HUES6 (cell line): ENCODE results near the gene ZFAND2A.
"Not testable (repeated sequence)": the region's sequence is repeated elsewhere in the genome, so short reads cannot be mapped to it uniquely, and the experiment has no call there.

Experiments
- H3K27ac ChIP-seq: 2 replicates; pipeline ENCODE4 v1.7.0; 2013; ENCODE audit warnings: low read depth, mild to moderate bottlenecking, low read length, inconsistent platforms
- H3K27me3 ChIP-seq: 2 replicates; pipeline ENCODE4 v1.6.1; 2013; ENCODE audit warnings: low read length; ENCODE audit not compliant: control insufficient read depth, insufficient read depth
- H3K36me3 ChIP-seq: 2 replicates; pipeline ENCODE4 v1.6.1; 2013; ENCODE audit warnings: low read length; ENCODE audit not compliant: control insufficient read depth, insufficient read depth
- H3K4me1 ChIP-seq: 2 replicates; pipeline ENCODE4 v1.6.1; 2013; ENCODE audit warnings: low read length; ENCODE audit not compliant: control insufficient read depth, insufficient read depth
- H3K4me3 ChIP-seq: 2 replicates; pipeline ENCODE4 v1.5.1; 2013; ENCODE audit warnings: low read depth, low read length
- H3K9ac ChIP-seq: one replicate; pipeline ENCODE4 v1.6.1; 2013; ENCODE audit warnings: mild to moderate bottlenecking, low read length
- H3K9me3 ChIP-seq: 2 replicates; pipeline ENCODE4 v1.6.1; 2013; ENCODE audit warnings: low read depth, low read length; ENCODE audit not compliant: control insufficient read depth, insufficient read depth

The ZFAND2A gene

GRCh38 chr7:1174881-1175596 lies 15.0 kb upstream of the ZFAND2A start:
- H3K9ac ChIP-seq = no peak overlapping the region
- no peak overlapping the region for H3K27ac ChIP-seq
- H3K4me3 ChIP-seq = no peak overlapping the region
- H3K9me3 ChIP-seq = 0 out of 2 replicates have a peak, but pooled peaks cover 2% of the 10 kb centered on the region
- peaks cover 4% of the 10 kb centered on the region for H3K4me1 ChIP-seq
- no peaks in the 10 kb centered on the region for H3K27me3 ChIP-seq
- H3K36me3 ChIP-seq = no peaks in the 10 kb centered on the region

DNA sequence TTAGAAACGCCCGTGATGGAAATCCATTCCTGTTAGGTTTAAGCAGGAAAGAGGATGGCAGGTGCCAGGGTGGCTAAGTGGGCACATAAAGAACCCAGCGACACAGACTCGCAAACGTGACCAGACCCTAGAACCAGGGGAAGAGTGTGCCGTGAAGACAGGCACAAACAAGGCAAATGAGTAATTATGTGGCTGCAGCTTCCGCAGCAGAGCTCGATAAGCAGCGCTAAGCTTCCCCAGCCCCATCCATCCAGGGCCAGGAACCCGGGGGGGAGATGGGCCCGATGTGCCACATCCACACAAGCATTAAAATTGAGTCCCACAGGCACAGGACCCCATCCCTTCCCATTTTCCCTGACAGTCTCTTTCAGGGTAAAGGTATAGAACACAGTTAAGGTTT lies 14.0 kb upstream of the ZFAND2A start:
- no peak overlapping the region for H3K4me3 ChIP-seq
- 0 out of 2 replicates have a peak, but pooled peaks cover 2% of the 10 kb centered on the region for H3K9me3 ChIP-seq
- no peak overlapping the region for H3K9ac ChIP-seq
- H3K27me3 ChIP-seq = no peaks in the 10 kb centered on the region
- H3K27ac ChIP-seq = no peak overlapping the region
- H3K4me1 ChIP-seq = peaks cover 4% of the 10 kb centered on the region
- H3K36me3 ChIP-seq = no peaks in the 10 kb centered on the region

DNA sequence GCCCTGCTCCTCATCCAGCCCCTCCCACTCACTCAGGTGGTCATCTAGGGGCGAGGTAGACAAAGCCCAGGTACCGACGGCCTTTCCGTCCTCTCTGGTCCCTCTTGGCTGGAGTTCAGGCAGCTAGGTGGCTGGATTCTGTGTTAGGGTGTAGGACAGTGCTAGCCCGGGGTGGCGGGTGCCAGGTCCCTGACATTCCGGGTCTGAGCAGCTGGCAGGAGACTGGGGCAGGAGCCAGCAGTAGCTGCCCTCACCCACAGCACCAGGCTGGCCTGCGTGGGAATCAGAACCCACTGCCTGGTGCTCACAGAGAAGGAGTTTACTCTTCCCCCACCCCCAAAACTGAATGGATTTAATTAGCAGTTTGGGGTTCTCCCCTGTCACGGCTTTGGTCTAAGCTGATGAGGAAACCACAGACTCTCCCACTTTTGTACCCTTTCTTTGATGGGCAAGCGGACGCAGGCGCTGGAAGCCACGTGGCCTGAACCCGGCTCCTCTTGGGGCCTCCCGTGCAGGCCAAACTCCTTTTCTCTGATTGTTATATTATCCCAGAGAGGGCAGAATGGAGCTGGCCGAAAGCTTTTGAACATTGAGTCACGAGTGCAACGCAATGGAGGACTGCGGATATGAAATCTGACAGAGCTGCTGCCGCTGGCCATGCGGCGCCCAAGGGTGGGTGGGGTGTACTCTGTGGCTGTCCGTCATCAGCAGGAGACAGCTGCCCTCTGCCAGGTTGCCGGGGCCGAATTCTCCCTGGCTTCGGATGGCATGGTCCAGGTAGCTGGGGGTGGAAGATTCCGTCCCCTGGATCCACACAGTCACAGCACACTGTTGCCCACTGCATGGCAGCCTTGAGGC lies 12.9 kb upstream of the ZFAND2A start:
- Histone ChIP-seq H3K4me1 (peaks cover 4% of the 10 kb centered on the region), H3K27me3 (no peaks in the 10 kb centered on the region), H3K9ac (no peak overlapping the region), H3K4me3 (no peak overlapping the region), H3K36me3 (no peaks in the 10 kb centered on the region), H3K27ac (no peak overlapping the region), H3K9me3 (0 out of 2 replicates have a peak, but pooled peaks cover 2% of the 10 kb centered on the region)

GRCh38 chr7:1171516-1171915 lies 11.5 kb upstream of the ZFAND2A start:
- not testable (repeated sequence) for H3K9me3 ChIP-seq, H3K4me1 ChIP-seq, H3K36me3 ChIP-seq, H3K27me3 ChIP-seq, H3K27ac ChIP-seq, H3K4me3 ChIP-seq, H3K9ac ChIP-seq

- Histone ChIP-seq H3K36me3 (no peaks in the 10 kb centered on the region), H3K4me1 (peaks cover 3% of the 10 kb centered on the region; the same call in 1 of the 2 replicates), H3K4me3 (no peak overlapping the region), H3K9me3 (no peaks in the 10 kb centered on the region), H3K27ac (no peak overlapping the region), H3K27me3 (no peaks in the 10 kb centered on the region), H3K9ac (no peak overlapping the region)
Measured at GRCh38 chr7:1170741-1171501, 10.9 kb upstream of the ZFAND2A start.

DNA sequence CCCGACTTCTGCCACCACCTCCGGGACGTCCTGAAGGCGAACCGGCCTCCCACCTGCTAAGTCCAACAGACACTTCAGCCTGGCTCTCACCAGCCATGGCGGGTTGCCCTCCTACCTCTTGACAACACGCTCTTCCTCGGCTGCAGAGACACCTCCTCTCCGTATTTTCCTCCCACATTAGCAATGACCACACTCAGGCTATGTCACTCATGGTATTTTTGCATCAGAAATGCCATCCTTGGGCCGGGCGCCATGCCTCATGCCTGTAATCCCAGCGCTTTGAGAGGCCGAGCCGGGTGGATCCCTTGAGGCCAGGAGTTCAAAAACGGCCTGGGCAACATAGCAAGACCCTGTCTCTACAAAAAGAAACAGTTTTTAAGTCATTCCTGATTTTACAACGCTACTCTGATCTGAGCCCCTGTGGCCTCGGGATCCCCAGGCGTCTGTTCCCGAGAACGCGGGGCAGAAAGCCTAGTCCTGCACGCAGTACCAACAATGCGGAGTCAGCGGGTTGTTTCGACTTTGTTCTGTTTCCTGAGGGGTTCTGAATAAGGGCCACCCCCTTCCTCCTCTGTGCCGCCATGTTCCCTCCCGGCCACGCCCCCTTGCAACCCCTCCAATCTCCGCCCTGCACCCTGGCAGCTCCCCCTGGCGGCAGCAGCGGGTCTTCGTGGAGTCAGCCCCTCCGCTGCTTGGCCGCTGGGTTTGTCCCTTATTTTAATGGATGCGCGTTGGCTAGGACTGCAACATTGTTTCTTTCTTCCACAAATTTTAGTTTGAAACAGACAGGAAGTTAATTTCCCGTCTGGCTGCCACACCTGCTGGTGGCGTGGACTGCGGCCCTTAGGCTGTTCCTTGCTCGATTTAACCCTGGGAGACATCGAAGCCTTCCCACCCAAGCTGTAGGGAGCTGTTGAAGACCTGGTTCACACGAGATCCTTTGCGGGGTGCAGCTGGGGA lies 9.7 kb upstream of the ZFAND2A start:
- Histone ChIP-seq H3K27me3 (no peaks in the 10 kb centered on the region), H3K27ac (no peak overlapping the region), H3K4me1 (no peaks in the 10 kb centered on the region), H3K36me3 (peaks cover 3% of the 10 kb centered on the region; the same call in 1 of the 2 replicates), H3K4me3 (peak overlapping the region; percentile 2; the same call in 1 of the 2 replicates), H3K9me3 (no peaks in the 10 kb centered on the region), H3K9ac (no peak overlapping the region)

DNA sequence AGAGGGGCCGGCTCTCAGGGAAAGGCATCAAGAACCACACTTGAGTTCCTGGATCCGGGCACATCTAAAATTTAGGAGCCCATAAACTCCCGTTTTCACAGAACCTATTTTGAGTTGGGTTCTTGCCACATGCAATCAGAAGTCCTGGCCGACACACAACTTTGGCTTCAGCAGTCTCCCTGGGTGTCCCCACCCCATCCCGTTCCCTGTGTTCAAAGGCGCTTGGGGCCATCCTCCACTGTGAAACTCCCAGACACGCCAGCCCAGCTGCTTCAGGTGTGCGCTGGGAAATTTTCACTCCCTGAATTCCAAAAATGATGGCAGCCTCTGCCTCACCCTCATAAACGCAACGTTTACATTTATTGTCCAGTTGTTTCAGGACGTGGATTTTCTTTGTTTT lies 8.4 kb upstream of the ZFAND2A start:
- no peak overlapping the region for H3K4me3 ChIP-seq
- H3K27ac ChIP-seq = no peak overlapping the region
- H3K9me3 ChIP-seq = no peaks in the 10 kb centered on the region
- H3K4me1 ChIP-seq = no peaks in the 10 kb centered on the region
- H3K27me3 ChIP-seq = no peaks in the 10 kb centered on the region
- H3K36me3 ChIP-seq = peaks cover 4% of the 10 kb centered on the region; the same call in 1 of the 2 replicates
- no peak overlapping the region for H3K9ac ChIP-seq

GRCh38 chr7:1164436-1164835 lies 4.4 kb upstream of the ZFAND2A start:
- H3K9me3 ChIP-seq = no peaks in the 10 kb centered on the region
- H3K4me3 ChIP-seq = no peak overlapping the region
- H3K36me3 ChIP-seq = peaks cover 10% of the 10 kb centered on the region; the same call in 1 of the 2 replicates
- H3K9ac ChIP-seq = no peak overlapping the region
- H3K4me1 ChIP-seq = no peaks in the 10 kb centered on the region
- H3K27me3 ChIP-seq = no peaks in the 10 kb centered on the region
- no peak overlapping the region for H3K27ac ChIP-seq

GRCh38 chr7:1163121-1163520 lies 3.1 kb upstream of the ZFAND2A start:
- Histone ChIP-seq H3K9ac (no peak overlapping the region), H3K27ac (no peak overlapping the region), H3K9me3 (no peaks in the 10 kb centered on the region), H3K4me1 (no peaks in the 10 kb centered on the region; the same call in 1 of the 2 replicates), H3K4me3 (no peak overlapping the region), H3K27me3 (no peaks in the 10 kb centered on the region), H3K36me3 (peaks cover 13% of the 10 kb centered on the region)

GRCh38 chr7:1160670-1161021 lies 650 bp upstream of the ZFAND2A start:
- H3K4me1 ChIP-seq = no peaks in the 10 kb centered on the region; the same call in 1 of the 2 replicates
- peak overlapping the region; percentile 96 for H3K4me3 ChIP-seq
- no peaks in the 10 kb centered on the region for H3K9me3 ChIP-seq
- peak overlapping the region; percentile 87 for H3K9ac ChIP-seq
- no peaks in the 10 kb centered on the region for H3K27me3 ChIP-seq
- peaks cover 32% of the 10 kb centered on the region for H3K36me3 ChIP-seq
- H3K27ac ChIP-seq = peak overlapping the region; percentile 93
